Erythroblast (primary cell): ENCODE measurements around the gene SCAP.

Experiments
- GATA1 ChIP-seq: IDR thresholded peaks from 2 replicates; pipeline ENCODE4 v1.6.1; 2011; ENCODE audit warnings: low read depth, mild to moderate bottlenecking, control low read depth, low read length, moderate library complexity
- POLR2A ChIP-seq: IDR thresholded peaks from 2 replicates; pipeline ENCODE4 v1.6.1; 2011; ENCODE audit warnings: mild to moderate bottlenecking, low read length

DNA sequence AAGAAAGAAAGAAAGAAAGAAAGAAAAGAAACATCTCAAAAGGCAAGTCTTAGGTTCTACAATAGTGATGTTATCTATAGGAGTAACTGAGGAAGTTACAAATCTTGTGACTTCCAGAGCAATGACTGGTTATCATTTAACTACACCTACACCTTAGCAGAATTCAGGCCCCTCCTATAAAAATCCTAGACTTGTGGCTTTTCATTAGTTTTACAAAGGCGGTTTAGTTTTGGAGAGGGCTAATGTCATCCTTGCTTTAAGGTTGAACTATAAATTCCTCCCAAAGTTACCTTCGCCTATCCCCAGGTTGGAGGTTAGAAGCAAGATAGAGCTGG is 4.1 kb upstream of the SCAP start:
- no peak for TF ChIP-seq POLR2A
- TF ChIP-seq GATA1, result no peak
